Activated T-cell treated with anti-CD3 and anti-CD28 coated beads, Interleukin-2, amount 50 U/mL, for 48 hours (primary cell): ENCODE data around the gene OSBPL2.
A peak's percentile ranks its signal among the peaks of the same experiment; 100 is the strongest.

ENCODE experiments used
- DNase-seq, 2 experiments: peaks; one replicate each; pipeline ENCODE4 v3.0.0-alpha.2; 2020

The OSBPL2 gene

DNA sequence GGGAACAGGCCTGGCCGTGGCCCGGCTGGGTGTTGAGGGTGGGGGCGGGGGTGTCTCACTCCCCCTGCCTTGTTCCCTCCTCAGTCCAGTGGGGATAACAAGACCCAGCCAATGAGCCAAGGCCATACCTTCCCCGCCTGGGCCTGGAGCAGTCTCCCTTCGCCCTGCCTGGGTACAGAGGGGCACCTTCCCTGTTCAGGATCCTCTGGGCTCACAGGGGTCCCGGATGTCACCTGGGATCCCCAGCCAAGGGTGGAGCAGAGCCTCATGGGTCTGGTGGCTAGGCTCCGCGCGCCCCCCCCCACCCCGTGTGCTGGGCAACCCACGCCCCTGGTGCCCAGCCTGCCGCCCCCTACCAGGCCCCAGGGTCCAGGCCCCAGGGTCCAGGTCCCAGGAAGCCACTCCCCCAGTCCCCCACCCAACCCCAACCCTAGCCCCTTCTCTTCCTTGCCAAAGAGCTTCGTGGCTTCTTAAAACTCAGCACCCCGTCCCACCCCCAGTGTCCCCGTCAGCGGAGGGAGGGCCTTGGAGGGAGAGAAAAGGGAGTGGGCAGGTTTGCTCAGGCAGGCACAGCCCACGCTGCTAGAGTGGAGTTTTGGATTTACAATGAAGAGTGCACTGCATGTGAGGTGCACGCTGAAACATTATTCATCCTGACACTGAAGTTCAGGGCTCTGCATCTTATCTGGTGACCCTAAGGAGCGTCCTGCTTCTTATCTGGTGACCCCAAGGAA, 30.1 kb upstream of the OSBPL2 start:
- no peak for DNase-seq

DNA sequence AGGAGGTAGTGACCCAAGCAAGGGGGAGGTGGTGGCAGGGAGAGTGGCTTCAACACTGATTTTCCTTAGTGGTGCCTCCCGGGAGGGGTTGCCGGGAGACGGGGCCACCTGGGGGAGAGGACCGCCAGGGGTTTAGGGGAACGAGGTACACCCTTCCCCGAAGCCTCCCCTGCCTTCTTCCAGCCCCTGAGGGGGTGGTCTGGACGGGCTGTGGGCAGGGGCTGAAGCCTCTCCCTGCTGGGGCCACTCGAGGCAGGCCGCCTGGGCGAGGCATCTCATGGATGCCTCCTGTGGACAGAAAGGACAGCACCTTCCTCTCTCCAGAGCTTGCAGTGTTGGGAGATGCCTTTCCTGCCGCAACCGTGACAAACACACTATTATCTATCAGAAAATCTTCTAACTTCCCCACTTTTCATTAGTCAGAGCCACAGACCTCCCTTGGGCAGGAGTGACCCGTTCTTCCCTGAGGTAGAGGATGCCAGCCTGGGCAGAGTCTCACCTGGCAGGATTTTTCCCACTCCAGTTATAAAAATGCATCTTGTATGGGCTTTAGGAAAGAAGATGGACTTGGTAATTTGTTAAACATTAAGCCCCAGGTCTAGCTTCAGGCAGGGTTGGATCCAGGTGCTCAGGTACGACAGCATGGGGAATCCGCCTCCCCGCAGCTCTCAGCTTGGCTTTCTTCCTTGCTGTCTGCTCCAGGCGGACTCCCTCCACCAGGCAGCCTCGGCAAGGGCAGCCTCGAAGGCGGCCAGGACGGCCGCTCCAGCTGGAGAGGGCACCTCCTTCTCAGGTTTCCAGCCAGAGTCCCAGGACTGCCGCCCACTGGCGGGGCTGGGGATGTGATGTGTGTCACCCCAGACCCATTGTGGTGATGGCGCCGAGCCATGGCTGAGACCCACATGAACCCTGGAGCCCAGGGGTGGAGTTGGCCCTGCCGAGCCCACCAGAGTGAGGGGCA, 29.2 kb upstream of the OSBPL2 start:
- no peak for DNase-seq

DNA sequence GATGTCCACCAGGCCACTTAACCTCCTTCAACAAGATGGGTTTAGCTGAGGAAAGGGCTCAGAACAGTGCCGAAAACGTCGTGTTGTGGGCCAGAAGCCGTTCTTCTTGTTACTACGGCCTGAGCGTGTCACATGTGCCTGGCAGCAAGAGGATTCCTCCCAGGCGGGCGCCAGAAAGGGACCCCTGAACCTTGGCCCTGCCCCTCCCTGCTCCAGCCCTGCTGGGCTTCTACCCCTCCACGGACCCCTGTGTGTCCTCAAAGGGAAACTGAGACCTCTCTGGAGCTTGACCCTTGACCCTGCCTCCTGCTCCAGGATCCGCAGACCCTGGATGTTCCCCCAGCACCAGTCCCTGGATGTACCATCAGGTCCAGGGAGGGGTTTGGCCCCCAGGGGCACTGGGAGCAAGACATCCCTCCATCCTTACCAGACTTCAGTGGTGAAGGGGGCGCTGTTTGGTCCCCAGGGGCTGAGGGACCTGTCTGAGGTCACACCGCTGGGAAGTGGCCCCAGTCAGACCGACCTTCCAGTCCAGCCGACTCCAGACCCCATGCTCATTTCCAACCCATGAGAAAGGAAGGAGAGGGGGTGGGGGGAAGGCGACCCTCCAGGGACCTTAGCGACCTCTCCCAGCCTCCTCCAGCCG, 28.3 kb upstream of the OSBPL2 start:
- DNase-seq: no peak

DNA sequence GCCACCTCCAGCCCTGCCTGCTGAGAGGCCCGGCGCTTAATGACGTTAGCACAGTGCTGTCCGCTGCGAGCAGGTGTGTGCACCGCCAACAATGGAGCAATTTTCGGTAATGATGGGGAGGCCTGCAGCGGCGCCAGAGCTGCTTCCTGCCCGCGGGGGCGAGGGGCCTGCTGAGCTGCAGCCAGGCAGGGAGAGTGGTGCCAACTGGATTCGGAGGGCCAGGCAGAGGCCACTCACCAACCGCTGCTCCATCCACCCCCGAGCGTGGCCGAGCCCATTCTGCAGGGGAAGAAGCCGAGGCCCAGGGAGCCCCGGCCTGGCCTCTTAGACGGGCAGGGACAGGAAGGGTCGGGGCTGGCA, 27.8 kb upstream of the OSBPL2 start:
- DNase-seq: no peak

DNA sequence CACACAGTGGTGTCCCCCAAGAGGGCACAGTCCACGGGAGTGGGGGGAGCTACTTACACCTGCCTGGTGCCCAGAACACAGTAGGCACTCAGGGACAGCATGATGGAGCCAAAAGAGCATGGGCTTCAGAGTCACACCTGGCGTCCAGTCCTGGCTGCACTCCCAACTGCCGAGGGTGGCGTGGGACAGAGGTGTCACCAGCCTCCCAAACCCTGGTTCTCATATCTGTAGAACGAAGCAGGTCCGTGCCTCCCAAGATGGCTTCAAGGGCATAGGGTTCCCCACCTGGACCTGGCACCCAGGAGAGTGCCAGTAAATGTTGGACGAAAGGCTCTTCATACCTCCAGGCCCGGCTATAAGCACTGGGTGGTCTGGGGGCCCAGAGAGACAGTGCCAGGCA, 27.1 kb upstream of the OSBPL2 start:
- DNase-seq: no peak

DNA sequence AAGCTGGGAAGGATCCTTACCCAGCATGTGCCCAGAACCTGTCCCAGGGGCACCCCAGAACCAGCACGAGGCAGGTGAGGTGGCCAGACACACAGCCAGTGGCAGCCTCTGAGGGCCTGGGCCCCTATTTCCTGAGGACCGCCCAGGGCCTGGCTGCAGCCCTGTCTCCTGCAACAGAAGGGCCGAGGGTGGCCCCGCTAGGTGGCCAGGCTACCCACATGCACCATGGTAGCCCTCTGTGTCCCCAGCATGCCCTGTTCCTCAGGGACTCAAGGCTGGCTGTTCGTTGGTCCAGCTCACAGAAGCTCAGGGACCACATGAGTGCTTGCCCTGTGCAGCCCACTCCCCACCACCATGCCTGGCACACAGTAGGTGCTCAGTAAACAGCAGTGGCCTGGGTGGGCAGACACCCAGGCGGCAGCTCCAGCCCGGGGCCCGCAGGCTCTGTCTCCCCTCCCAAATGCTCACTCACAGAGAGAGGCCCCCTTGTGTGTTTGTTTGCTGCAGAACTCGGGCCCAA, 26.5 kb upstream of the OSBPL2 start:
- DNase-seq: no peak

DNA sequence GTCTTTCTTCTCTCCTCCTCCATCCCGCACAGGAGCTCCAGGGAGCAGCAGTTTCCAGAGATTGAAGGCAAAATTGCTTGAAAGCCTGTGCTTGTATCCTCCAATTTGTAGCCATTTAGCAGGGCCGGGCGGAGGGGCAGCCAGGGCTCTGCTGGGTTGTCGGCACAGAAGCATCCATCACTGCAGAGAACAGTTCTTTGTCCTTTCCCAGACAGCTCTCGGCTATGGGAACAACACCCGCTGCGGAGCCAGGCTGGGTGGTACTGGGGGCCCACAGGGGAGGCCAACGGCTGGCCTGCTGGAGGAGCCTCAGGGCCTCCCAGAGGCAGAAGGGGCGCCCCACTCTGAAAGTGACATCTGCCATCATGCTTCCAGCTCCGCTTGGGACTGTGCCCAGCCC, 26.0 kb upstream of the OSBPL2 start:
- no peak for DNase-seq

DNA sequence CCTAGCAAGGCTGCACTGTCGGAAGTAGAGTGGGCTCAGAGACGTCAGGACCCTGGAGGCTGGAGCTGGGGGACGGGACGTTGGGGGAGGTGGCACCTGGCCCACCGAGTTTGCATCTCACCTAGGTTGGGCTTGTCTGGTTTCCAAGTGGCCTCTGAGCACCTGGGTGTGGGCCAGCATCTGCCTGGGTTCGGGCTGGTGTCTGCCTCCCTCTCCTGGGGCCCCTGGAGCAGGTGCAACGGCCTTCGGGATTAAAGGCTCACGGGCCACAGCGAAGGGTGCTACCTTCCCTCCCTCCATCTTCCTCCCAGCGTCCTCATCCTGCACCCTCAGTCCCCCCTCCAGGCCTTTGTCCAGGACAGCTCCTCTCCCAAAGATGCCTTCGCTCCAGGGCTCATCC, 24.3 kb upstream of the OSBPL2 start:
- DNase-seq: no peak

DNA sequence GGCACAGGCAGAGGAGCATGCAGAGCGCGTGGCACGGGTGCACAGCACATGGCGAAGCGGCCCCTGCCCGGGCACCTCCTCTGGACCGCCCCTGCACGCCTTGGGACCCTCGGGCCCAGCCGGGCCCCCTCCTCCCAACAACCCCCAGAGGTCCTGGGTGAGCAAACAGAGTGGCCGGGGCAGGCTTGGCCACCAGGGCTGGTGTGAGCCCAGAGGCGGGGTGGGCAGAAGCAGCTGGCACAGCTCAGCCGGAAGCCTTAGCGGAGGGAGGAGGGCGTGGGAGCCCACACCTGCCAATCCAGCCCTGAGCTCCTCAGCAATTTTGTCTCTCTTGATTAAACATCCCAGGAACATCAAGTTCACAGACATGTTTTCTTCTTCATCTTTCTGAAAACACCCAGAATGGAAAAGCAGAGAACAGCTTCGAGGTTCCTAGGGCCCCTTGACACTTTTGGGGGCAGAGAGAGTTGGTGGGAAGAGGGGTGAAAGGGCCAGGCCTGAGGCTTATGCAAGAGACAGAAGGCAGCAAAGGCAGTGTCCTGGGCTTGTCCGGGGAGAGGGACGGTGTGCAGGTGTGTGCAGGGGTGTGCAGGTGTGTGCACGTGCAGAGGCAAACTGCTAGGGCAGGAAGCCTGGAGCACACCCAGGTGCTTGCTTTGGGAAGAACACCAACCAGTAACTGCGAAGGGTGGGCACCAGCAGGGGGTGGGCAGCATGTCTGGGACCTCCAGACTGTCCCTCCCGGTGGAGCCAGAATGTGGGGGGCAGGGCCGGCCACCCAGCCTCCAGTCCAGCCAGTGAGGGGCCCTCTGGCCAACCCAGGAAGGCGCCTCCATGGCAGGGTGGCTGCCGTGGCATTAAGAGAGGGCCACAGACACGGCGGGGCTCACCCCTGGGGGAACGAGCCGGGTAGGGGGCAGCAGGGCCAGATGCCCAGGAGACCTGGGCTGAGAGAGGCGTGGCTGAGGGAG, 23.0 kb upstream of the OSBPL2 start:
- DNase-seq: no peak

DNA sequence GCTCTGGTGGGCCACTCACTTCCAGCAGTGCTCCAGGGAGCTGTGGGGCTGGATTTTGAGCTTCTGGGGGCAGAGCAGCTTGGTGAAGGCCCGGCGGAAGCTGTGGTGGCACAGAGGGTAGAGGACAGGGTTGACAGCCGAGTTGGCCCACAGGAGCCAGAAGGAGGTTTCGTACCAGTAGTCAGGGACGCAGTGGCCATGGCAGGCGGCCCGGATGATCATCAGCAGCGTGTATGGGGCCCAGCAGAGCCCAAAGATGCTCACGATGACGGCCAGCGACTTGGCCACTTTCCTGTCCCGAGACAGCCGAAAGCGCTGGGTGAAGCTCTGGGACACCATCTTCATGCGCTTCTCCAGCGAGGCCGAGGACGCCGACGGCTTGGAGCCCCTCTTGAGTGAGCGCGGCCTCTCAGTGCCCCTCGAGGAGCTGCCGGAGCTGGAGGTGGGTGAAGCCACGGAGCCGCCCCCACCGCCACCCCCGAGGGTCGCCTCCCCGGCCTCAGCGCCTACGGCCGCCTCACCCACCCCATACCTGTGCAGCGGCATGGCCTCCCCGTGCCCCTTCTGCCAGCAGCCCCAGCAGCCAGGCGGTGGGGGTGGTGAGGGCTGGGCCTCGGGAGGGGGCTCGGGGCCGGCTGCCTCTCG, 22.2 kb upstream of the OSBPL2 start:
- DNase-seq: no peak

DNA sequence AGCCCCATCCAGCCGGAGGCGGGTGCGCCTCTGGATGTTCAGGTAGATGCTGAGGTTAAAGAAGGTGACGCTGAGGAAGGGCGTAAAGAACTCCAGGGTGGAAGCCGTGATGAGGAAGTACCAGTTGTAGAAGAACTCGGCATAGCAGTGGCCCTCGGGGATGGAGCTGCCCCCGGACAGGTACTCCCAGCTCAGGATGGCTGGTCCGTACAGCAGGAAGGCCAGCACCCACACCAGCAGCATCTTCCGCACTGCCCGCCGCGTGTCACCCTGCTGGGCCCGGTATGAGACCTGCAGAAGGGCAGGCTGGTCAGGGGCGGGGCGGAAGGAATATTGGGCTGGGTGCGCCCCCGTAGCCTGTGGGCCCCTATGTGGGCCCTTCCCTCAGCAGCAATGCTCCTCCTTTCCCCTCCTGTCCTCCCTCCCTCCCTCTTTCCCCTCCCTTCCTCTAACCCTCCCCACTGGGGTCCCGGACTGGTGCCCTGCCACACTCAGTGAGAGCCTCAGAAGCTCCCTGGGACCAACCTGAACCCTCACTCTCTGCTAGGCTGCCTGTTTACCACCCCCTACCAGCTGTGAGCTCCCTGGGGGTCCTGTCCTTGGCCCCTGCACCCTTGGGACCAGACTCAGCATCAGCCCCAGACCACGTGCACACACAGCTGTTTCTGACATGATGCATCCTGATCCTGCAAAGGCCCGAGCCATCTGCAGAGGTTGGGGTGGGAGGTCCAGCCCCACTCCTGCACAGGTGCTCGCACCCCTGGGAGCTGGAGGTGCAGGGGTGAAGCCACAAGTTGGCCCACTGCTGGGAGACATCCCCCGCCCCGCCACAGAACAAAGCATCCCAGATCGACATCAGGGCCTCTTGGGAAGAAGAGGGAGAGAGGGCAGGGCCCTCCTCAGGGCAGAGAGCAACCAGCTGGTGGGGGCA, 21.4 kb upstream of the OSBPL2 start:
- DNase-seq: no peak

DNA sequence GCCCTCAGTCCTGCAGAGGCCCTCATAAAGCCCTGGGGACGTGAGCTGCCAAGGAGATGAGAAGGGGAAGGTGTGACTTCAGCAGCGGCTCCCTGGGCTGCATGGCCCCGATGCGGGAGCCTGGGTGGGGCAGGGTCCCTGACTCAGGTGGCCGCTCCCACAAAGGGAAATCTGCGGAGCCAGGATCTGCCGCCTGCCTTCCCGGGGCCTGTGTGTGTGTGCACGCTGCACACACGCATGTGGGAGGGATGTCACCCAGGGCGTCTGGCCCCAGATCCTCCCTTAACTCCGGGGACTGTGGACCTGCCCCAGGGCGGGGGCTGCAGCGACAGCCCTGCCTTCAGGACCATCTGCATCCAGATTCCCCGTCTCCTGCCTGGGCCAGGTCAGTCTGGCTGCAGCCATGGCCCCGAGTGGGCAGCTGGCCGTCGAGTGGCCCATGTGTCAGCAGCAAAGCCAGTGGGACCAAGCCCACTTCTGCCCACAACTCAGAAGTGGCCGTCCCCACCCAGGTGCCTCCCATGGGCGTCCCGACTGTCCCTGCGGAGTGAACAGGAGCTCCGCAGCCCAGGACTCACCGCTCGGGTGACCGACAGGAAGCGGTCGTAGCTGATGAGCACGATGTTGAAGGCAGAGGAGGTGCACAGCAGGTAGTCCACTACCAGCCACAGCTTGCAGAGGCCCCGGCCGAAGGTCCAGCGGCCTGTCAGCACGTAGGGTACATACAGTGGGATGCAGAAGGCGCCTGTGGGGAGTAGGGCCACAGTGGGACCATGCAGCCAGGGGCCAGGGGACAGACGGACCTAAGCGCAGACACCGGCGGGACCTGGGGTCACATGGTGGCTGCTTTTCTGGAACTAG, 20.2 kb upstream of the OSBPL2 start:
- DNase-seq: no peak

DNA sequence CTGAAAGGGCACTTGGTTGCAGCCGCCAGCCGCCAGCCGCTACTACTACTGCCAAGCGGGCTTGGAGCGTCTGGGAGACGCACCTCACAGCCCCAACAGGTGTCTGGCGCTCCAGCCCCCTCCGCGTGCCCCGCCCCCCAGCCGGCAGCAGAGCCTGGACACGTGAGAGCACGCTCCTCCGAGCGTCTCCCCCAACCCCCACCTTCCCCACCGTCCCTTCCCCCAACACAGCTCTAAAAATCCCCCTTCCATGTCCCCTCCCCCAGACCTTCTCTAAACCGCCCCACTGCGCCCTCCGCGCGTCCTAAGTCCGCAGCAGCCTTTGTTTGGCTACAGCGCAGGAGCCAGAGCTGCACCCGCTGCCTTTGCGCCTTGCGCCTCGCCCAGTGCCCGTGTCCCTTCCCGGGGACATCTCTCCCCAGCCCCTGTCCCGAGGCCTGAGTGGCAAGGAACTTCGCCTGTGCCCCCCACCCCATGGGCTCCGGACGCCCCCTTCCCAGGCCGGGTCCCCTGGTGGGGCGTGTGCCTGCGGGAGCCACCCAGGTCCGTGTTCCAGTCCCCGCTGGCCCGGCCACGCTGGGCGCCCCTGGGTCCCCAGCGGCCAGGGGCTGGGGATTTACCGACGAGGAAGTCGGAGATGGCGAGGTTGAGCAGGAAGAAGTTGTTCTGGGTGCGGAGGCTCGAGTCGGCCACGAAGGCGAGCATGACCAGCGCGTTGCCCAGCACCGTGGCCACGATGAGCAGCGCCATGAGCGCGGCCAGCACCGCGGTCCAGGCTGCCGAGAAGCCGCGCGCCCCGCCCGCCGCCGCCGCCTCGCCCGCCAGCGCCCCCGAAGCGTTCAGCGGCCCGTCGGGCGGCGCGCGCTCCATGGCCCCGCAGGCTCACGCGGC, 19.0 kb upstream of the OSBPL2 start:
- no peak for DNase-seq

DNA sequence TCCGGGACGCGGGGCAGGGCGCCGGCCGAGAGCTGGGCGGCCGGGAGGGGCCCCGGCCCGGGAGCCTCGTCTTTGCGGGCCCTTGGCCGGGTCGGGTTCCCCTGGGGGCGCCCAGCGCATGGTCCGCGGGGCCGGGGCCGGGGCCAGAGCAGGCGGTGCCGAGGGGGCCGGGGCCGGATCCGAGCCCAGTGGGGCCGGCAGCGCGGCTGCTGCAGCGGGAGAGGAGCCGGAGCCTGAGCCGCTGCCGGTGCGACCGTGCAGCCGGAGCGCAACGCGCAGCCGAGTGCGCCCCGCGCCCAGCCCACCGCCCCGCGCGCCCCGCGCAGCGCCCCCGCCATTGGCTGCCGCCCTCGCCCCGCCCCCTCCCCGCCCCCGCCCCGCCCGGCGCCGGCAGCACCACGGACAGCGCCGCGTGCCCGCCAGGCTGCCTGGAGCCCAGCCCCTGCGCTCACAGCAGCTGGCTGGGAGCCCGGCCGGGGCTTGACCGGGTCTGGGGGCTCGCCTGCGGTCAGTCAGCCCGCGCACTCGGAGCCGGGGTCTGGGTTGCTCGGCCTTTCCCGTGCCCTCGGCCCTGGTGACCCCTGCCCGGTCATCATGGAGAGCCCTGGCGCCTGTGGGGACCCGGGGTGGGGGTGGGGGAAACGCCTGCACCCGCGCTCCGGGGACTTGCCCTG, 18.2 kb upstream of the OSBPL2 start, which contains the start of gene HRH3:
TSS of gene HRH3 (minus strand) at position 287 of the 674 bp plus-strand sequence. CDS start 308 bp downstream, outside the sequence.
- peak; percentile 48 to 61 for DNase-seq

DNA sequence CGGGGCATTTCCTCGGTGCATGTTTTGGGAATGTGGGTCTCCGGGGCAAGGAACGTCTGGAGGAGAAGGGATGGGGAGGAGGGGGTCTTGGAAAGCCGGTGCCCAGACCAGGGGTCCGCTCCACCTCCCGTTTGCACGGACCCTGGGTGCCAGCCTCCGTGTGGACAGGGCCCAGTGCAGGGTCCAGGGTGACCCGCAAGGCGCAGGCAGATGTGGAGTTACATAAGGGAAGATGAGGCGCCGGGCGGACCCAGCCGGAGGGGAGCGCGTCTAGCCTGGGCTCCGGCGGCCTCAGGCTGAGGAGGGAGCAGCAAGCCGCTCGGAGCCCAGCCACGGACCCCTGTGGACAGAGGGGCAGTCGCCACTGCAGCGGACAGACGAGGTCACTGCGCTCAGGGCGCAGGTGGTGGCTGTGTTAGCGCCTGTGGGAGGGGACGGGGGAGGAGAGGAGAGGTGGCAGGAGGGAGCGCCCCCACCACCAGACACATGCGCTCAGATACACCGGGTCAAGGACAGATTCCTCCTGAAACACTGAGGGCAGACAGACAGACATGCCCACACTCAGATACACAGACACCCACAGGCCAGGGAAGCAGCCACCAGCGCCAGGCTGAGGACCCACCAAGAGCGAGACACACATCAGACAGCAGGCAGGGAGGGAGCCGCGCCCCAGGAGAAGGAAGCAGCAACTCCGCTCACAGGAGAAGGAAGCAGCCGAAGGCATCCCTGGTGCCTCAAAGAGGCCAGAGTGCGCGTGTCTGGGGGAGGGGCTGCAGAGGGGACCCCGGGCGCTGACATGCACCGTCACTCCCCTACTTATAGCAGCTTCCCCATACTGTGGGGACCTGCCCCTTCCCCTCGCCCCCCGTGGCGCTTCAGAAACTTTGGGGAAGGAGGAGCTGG, 17.4 kb upstream of the OSBPL2 start:
- DNase-seq: no peak

DNA sequence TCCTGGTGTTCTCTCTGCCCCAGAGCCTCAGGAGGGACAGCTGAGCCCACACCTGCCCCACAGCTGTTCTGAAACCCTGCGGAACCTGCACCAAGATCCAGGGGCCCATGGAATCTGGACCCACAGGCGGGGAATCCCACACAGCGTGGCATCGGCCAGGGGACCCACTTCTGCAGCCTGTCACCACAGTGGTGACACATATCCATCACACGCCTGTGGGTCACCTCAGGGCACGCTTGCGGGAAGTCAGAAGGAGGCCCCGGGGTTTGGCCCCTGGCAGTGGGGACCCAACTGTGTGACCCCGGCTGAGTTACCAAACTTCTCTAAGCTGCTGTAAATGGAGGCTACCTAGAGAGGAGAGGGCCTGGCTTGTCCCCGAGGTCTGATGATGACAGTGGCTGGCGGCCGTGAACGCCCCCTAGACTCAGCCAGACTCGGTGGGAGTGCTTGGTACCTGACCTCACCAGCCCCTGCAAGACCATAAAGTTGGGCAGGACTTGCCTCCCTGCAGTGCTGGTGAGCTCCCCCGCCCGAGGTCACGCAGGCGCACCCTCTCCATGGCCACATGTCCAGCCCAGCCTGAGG, 16.0 kb upstream of the OSBPL2 start:
- no peak for DNase-seq
